H1 (cell line): ENCODE measurements around the gene TMEM51. TPM values are rescaled to one million over a fixed set of nuclear protein-coding genes. Genes with fewer than 3 reads are reported as not detected.

Source experiments
- CTCF ChIA-PET: fragments of 300-600 bp; sonication (Branson Sonifier 250); formaldehyde crosslinking; loops from one replicate; lab custom pipeline; 2021; ENCODE audit not compliant: partially characterized antibody; lab: Charles Lee
- POLR2A ChIA-PET: fragments of 300-600 bp; sonication (Branson Sonifier 250); formaldehyde crosslinking; loops from one replicate; lab custom pipeline; 2021; ENCODE audit warnings: inconsistent platforms; ENCODE audit not compliant: partially characterized antibody; lab: Charles Lee
- DNase-seq, 2 experiments: peaks; one replicate each; pipeline versions ENCODE4 v3.0.0 to v3.0.0-alpha.2; 2010 to 2022; ENCODE audit warnings: low spot score in 2 of 2, low read depth in 1 of 2, mixed read lengths in 1 of 2
- FAIRE-seq: peaks from 2 replicates; lab custom pipeline; 2011; peaks lifted over from hg19 to GRCh38; lab: Jason Lieb, UNC
- H2AFZ ChIP-seq: 2 replicates; pipeline ENCODE4 v1.8.1; 2012; ENCODE audit warnings: low read length, inconsistent platforms
- H2AK5ac ChIP-seq: 2 replicates; pipeline ENCODE4 v1.6.1; 2013; ENCODE audit warnings: low read depth, low read length
- H2BK120ac ChIP-seq: replicated peaks from 2 replicates; pipeline ENCODE3; 2013; ENCODE audit warnings: low read depth, low read length, inconsistent platforms
- H2BK12ac ChIP-seq: 2 replicates; pipeline ENCODE4 v1.6.1; 2013; ENCODE audit warnings: low read depth, low read length
- H2BK15ac ChIP-seq: 2 replicates; pipeline ENCODE4 v1.6.1; 2013; ENCODE audit warnings: low read length
- H2BK20ac ChIP-seq: 2 replicates; pipeline ENCODE4 v1.6.1; 2013; ENCODE audit warnings: low read length
- H2BK5ac ChIP-seq: 2 replicates; pipeline ENCODE4 v1.6.1; 2013; ENCODE audit warnings: low read depth, low read length
- H3K14ac ChIP-seq: 2 replicates; pipeline ENCODE4 v1.6.1; 2013; ENCODE audit warnings: inconsistent platforms; ENCODE audit not compliant: insufficient read length
- H3K18ac ChIP-seq: 2 replicates; pipeline ENCODE4 v1.6.1; 2013; ENCODE audit warnings: low read length; ENCODE audit errors: extremely low read depth
- H3K23ac ChIP-seq: 2 replicates; pipeline ENCODE4 v1.6.1; 2013; ENCODE audit warnings: inconsistent platforms; ENCODE audit not compliant: insufficient read length
- H3K23me2 ChIP-seq: 2 replicates; pipeline ENCODE4 v1.6.1; 2013; ENCODE audit warnings: low read depth, low read length
- H3K27ac ChIP-seq: 2 replicates; pipeline ENCODE4 v1.6.1; 2011; ENCODE audit warnings: low read depth, low read length, inconsistent platforms
- H3K27me3 ChIP-seq, 4 experiments: replicated peaks in 1 of 4; 1 replicate in 1 of 4; 2 replicates in 3 of 4; pipeline versions ENCODE4 v1.6.1 to v1.8.1; 2011 to 2013; ENCODE audit warnings: low read length in 3 of 4, mild to moderate bottlenecking in 3 of 4, inconsistent platforms in 2 of 4, mixed read lengths in 2 of 4, moderate library complexity in 1 of 4; ENCODE audit not compliant: control insufficient read depth in 3 of 4, insufficient read depth in 3 of 4; ENCODE audit errors: extremely low read depth in 1 of 4
- H3K36me3 ChIP-seq, 4 experiments: 2 replicates each; pipeline versions ENCODE4 v1.6.1 to v1.8.1; 2011 to 2013; ENCODE audit warnings: mild to moderate bottlenecking in 4 of 4, low read length in 3 of 4, moderate library complexity in 2 of 4, control low read depth in 1 of 4, inconsistent platforms in 1 of 4; ENCODE audit not compliant: insufficient read depth in 4 of 4, control insufficient read depth in 2 of 4
- H3K4ac ChIP-seq: replicated peaks from 2 replicates; pipeline ENCODE3; 2013; ENCODE audit warnings: low read length, low read depth, mixed read lengths, inconsistent platforms; ENCODE audit not compliant: insufficient read length
- H3K4me1 ChIP-seq, 4 experiments: replicated peaks in 1 of 4; 1 replicate in 1 of 4; 2 replicates in 3 of 4; pipeline versions ENCODE4 v1.6.1 to v1.8.1; 2011 to 2013; ENCODE audit warnings: low read length in 3 of 4, inconsistent platforms in 2 of 4, mixed read lengths in 1 of 4; ENCODE audit not compliant: insufficient read depth in 4 of 4, control insufficient read depth in 3 of 4
- H3K4me2 ChIP-seq, 2 experiments: 2 replicates each; pipeline versions ENCODE4 v1.6.1 to v1.8.1; 2011 to 2013; ENCODE audit warnings: low read depth in 2 of 2, low read length in 2 of 2, control low read depth in 1 of 2, inconsistent platforms in 1 of 2, mild to moderate bottlenecking in 1 of 2; ENCODE audit not compliant: insufficient read depth in 1 of 2
- H3K4me3 ChIP-seq, 4 experiments: fragments of 200-600, 300-600 bp in 1 of 4; sonication (generic), shearing (Covaris generic), sonication (Bioruptor Twin) in 1 of 4; 2 replicates each; pipeline versions ENCODE4 v1.5.1 to v1.8.1; 2011 to 2016; ENCODE audit warnings: low read length in 4 of 4, low read depth in 3 of 4, control low read depth in 2 of 4, inconsistent platforms in 2 of 4, mild to moderate bottlenecking in 2 of 4, mixed read lengths in 1 of 4, moderate library complexity in 1 of 4; ENCODE audit not compliant: insufficient read depth in 2 of 4; ENCODE audit errors: extremely low read depth in 1 of 4
- H3K56ac ChIP-seq: replicated peaks from 2 replicates; pipeline ENCODE3; 2013; ENCODE audit warnings: low read depth, mild to moderate bottlenecking, mixed read lengths, low read length, inconsistent platforms; ENCODE audit not compliant: insufficient read length
- H3K79me1 ChIP-seq: 2 replicates; pipeline ENCODE4 v1.6.1; 2013; ENCODE audit warnings: low read depth, low read length, control low read depth
- H3K79me2 ChIP-seq, 2 experiments: 2 replicates each; pipeline versions ENCODE4 v1.6.1 to v1.8.1; 2012 to 2013; ENCODE audit warnings: low read length in 2 of 2, mild to moderate bottlenecking in 2 of 2, inconsistent platforms in 1 of 2; ENCODE audit not compliant: insufficient read depth in 2 of 2, control insufficient read depth in 1 of 2
- H3K9ac ChIP-seq, 4 experiments: replicated peaks in 1 of 4; 1 replicate in 1 of 4; 2 replicates in 3 of 4; pipeline versions ENCODE4 v1.6.1 to v1.8.1; 2011 to 2013; ENCODE audit warnings: low read depth in 3 of 4, low read length in 3 of 4, control low read depth in 2 of 4, mild to moderate bottlenecking in 2 of 4, moderate library complexity in 2 of 4, inconsistent platforms in 1 of 4; ENCODE audit errors: extremely low read depth in 1 of 4
- H3K9me3 ChIP-seq, 2 experiments: 2 replicates each; pipeline versions ENCODE4 v1.6.1 to v1.8.1; 2012 to 2013; ENCODE audit warnings: mild to moderate bottlenecking in 2 of 2, moderate library complexity in 2 of 2, control low read depth in 1 of 2, inconsistent platforms in 1 of 2, low read depth in 1 of 2, low read length in 1 of 2, mixed read lengths in 1 of 2; ENCODE audit not compliant: insufficient read depth in 2 of 2
- H4K20me1 ChIP-seq, 2 experiments: replicated peaks in 1 of 2; 2 replicates each; pipeline versions ENCODE3 to v1.8.1; 2011 to 2013; ENCODE audit warnings: inconsistent platforms in 2 of 2, low read length in 2 of 2, mild to moderate bottlenecking in 1 of 2; ENCODE audit not compliant: insufficient read depth in 2 of 2, control insufficient read depth in 1 of 2
- H4K5ac ChIP-seq: 2 replicates; pipeline ENCODE4 v1.6.1; 2013; ENCODE audit warnings: low read length, low read depth, mixed read lengths, inconsistent platforms; ENCODE audit not compliant: insufficient read length
- H4K8ac ChIP-seq: 2 replicates; pipeline ENCODE4 v1.8.0; 2013; ENCODE audit warnings: mild to moderate bottlenecking, moderate library complexity, low read length, inconsistent platforms; ENCODE audit not compliant: insufficient read depth; ENCODE audit errors: extremely low read depth
- H4K91ac ChIP-seq: replicated peaks from 2 replicates; pipeline ENCODE3; 2013; ENCODE audit warnings: low read length, mixed read lengths, inconsistent platforms; ENCODE audit not compliant: insufficient read length
- RAD21 ChIP-seq, 2 experiments: IDR thresholded peaks in 1 of 2; conservative IDR thresholded peaks in 1 of 2; 2 replicates each; pipeline ENCODE4 v1.6.1; 2011; ENCODE audit warnings: low read depth in 2 of 2, low read length in 2 of 2, improper control_type of control experiment in 1 of 2, inconsistent platforms in 1 of 2, mild to moderate bottlenecking in 1 of 2, moderate library complexity in 1 of 2
- ZNF274 ChIP-seq: IDR thresholded peaks from 2 replicates; pipeline ENCODE4 v1.7.0; 2012; ENCODE audit warnings: low read length, borderline replicate concordance; ENCODE audit errors: extremely low read depth
- WGBS, 2 experiments: shearing (Covaris generic) in 1 of 2; methylation state at CpG; one replicate each; pipeline versions ENCODE4 v1.1.6 to v1.1.7; 2013 to 2015; ENCODE audit warnings: low lambda C conversion rate in 2 of 2, mixed read lengths in 2 of 2, inconsistent platforms in 1 of 2, low coverage in 1 of 2, missing lambda C conversion rate in 1 of 2; ENCODE audit not compliant: insufficient replicate concordance in 2 of 2, insufficient coverage in 1 of 2, insufficient read length in 1 of 2; ENCODE audit errors: extremely low coverage in 1 of 2, missing lambda C conversion rate in 1 of 2; 5-methylcytosine and 5-hydroxymethylcytosine counted together
- polyA plus RNA-seq, 7 experiments: library from polyadenylated mRNA; depleted of rRNA in 3 of 7; stranded (reverse) in 5 of 7; unstranded in 2 of 7; fragments of >200 nt in 5 of 7; fragments of 200-250 nt in 2 of 7; gene quantifications; 1 replicate in 5 of 7; 2 replicates in 1 of 7; 4 replicates in 1 of 7; pipeline versions ENCODE4 v1.2.1 to v1.2.3, GENCODE V29; 2011 to 2013; ENCODE audit warnings: missing spikeins in 2 of 7, mixed read lengths in 2 of 7
- total RNA-seq: library from RNA; stranded (reverse); fragmentation: NEBNext Ultra II Directional; extraction: Animal tissue kit (Norgen Biotek cat#: 25700); gene quantifications from 2 replicates; pipeline ENCODE4 v1.2.1, GENCODE V29; 2021

The TMEM51 gene
- total and polyA plus RNA-seq, 2 of the 8 experiments (the other 6 are each of a cell fraction or from before 2014, with no cell fraction given) = 9.9 to 10.7 TPM

DNA sequence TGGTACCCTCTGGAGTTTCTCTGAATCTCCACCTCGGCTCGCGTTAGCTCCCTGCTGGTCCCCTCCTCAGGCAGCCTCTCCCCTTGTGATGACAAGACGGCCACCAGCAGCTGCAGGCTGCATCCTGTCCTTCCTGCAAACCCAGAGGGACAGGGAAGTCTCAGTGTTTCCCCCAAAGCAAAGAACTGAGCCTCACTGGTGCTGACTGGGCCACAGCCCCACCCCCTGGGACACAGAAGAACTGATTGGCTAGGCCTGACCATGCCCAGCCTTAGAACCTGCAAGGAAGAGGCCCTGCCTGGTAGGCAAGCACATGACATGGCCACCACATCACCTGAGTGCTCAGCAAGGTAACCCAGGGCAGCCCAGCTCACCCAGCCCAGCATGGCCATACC, 34.6 kb downstream of the TMEM51 start:
- FAIRE-seq (no peak), DNase-seq (no peak)
- Histone ChIP-seq H2AFZ (no peak overlapping the region), H3K14ac (no peak overlapping the region), H3K27me3 (no peaks in the 10 kb centered on the region), H3K27ac (no peak overlapping the region), H3K23me2 (no peaks in the 10 kb centered on the region), H2BK12ac (no peak overlapping the region; the same call in 1 of the 2 replicates), H2BK15ac (no peak overlapping the region), H4K91ac (no peak overlapping the region), H4K20me1 (peaks cover 0 to 2% of the 10 kb centered on the region in 2 experiments), H3K9ac (no peak overlapping the region), H3K4me2 (no peak overlapping the region; a peak in 1 of 4 replicates), H2BK120ac (no peak overlapping the region), H3K23ac (no peak overlapping the region), H3K18ac (peak overlapping the region; percentile 1; the same call in 1 of the 2 replicates), H3K4me3 (no peak overlapping the region), H2AK5ac (no peak overlapping the region), H3K56ac (no peak overlapping the region), H3K36me3 (peaks cover 0 to 2% (median 0%) of the 10 kb centered on the region in 4 experiments; a peak in 1 of 8 replicates), H3K79me1 (peaks cover 6% of the 10 kb centered on the region; the same call in 1 of the 2 replicates), H2BK20ac (peak overlapping the region; percentile 16; the same call in 1 of the 2 replicates), H3K4me1 (peaks cover 15 to 37% (median 20%) of the 10 kb centered on the region in 4 experiments), H4K5ac (no peak overlapping the region), H4K8ac (peak overlapping the region; percentile 28; the same call in 1 of the 2 replicates), H3K79me2 (peaks cover 0 to 21% of the 10 kb centered on the region in 2 experiments; a peak in 1 of 4 replicates), H3K9me3 (no peaks in the 10 kb centered on the region), H2BK5ac (no peak overlapping the region), H3K4ac (no peak overlapping the region)
- POLR2A ChIA-PET = interaction anchor here (0.8 to 1.7 kb wide), 2 partner anchors 9 to 12 kb away, joined by 3 to 8 read pairs; no protein-coding TSS in a partner anchor
- CTCF ChIA-PET = interaction anchor here (1.3 to 2.4 kb wide), 4 partner anchors 8 to 84 kb away, joined by 4 to 7 read pairs (median 6); no protein-coding TSS in a partner anchor
- WGBS, 2 experiments = 75% methylated on average over 4 of the region's 4 CpGs; no CpG with 5 or more reads in 1 of the 2 experiments
- TF ChIP-seq RAD21 (IDR thresholded peaks at IDR 0.05 in 1 of 2, conservative IDR thresholded peaks at IDR 0.05 in 1 of 2; ENCODE audit: low read depth in 2 of 2, low read length in 2 of 2) (no peak), ZNF274 (no peak)
